T-helper 2 cell treated with Interferon-gamma antibody and Interleukin-4, amounts not matched to agents 5 μg/mL and 100 μg/mL, for 36 hours (primary cell): ENCODE results near the gene MMEL1.

Experiments used
- DNase-seq: peaks from one replicate; pipeline ENCODE4 v3.0.0; 2021; ENCODE audit warnings: low spot score
- H3K27ac Mint-ChIP-seq: one replicate; pipeline ENCODE4 v1.8.0; 2021; ENCODE audit warnings: mild to moderate bottlenecking, mixed read lengths
- H3K27me3 Mint-ChIP-seq: one replicate; pipeline ENCODE4 v1.8.0; 2021; ENCODE audit warnings: low read depth, mixed read lengths
- H3K36me3 Mint-ChIP-seq: one replicate; pipeline ENCODE4 v1.8.0; 2021; ENCODE audit warnings: low read depth, mixed read lengths
- H3K4me1 Mint-ChIP-seq: one replicate; pipeline ENCODE4 v1.8.0; 2021; ENCODE audit warnings: low read depth, mixed read lengths
- H3K4me3 Mint-ChIP-seq: one replicate; pipeline ENCODE4 v1.8.0; 2022; ENCODE audit warnings: mild to moderate bottlenecking, moderate library complexity, mixed read lengths
- H3K9me3 Mint-ChIP-seq: one replicate; pipeline ENCODE4 v1.8.0; 2021; ENCODE audit warnings: mixed read lengths

The MMEL1 gene

DNA sequence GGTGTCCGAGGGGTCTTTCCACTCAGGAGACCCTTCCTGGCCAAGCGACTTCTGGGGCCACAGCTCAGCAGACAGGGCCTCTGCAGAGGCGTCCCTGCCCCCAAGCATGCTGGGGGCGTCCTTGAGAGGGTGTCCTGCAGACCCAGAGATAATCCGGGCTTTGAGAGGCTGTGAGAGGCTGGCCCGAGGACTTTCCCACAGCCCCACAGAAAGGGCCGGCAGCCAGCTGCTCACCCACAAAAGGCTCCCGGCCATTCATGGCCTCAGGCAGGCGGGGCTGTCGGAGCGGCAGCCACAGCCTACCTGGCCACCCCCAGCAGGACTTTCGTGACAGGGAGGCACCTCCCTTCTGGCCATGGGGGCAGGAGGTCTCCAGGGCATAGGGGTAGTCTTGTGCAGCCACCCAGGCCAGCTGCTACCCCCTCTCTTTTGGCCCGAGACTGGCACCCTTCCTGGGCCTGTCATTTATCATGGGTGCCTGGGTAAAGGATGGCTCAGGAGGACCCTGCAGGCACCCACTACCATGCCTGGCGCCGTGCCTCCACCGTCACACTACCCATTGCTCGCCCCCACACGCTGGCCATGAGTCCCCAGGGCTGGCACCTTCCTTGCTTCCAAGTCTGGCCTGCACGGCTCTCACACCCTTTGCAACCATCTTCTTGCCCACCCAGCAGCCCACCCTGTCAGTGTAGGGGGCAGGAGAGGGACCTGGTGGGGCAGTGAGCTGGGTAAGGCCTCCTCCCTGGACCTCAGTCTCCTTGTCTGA lies 87.8 kb downstream of the MMEL1 start:
- peaks cover 7% of the 10 kb centered on the region for H3K27me3 Mint-ChIP-seq
- no peak overlapping the region for H3K27ac Mint-ChIP-seq
- H3K4me1 Mint-ChIP-seq: peaks cover 13% of the 10 kb centered on the region
- H3K36me3 Mint-ChIP-seq: peaks cover 2% of the 10 kb centered on the region
- no peak for DNase-seq
- H3K9me3 Mint-ChIP-seq: no peaks in the 10 kb centered on the region
- H3K4me3 Mint-ChIP-seq: no peak overlapping the region

DNA sequence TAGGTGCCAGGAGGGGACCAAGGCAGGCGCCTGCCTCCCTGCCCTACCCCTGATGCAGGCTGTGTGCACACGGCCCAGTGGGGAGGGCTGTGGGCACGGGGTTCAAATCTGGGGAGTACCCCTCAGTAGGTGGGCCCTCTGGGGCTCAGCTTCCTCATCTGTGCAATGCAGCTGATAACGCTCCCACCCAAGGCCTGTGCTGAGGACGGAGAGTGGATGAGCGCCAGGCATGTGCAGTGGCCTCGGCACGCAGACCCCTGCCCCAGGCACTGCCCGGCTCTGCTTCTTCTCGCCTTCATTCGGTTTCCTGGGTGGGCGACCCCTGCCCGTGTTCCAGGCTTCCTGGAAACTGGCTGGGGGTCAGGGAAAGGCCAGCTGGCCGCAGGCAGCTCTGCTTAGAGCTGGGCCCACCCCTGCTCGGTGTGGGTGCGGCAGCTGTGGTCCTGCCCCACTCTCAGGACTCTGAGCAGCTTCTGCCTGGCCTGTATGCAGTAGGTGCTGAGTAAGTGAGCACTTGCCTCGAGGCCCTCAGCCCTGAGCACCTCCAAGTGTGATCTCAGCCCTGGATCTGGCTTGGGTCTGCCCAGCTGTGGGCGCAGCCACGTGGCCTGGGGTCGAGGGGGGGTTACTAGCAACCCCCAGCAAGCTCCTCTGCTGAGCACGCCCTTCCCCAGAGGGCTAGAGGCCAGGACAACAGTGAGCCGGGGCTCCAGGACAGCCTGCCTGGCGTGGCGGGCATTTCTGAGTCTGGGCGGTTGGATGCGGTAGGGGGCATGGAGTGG lies 88.5 kb downstream of the MMEL1 start:
- Mint-ChIP-seq H3K9me3 (no peaks in the 10 kb centered on the region), H3K4me1 (peaks cover 11% of the 10 kb centered on the region), H3K4me3 (no peak overlapping the region), H3K27ac (no peak overlapping the region), H3K36me3 (no peaks in the 10 kb centered on the region), H3K27me3 (peaks cover 7% of the 10 kb centered on the region)
- DNase-seq: no peak

DNA sequence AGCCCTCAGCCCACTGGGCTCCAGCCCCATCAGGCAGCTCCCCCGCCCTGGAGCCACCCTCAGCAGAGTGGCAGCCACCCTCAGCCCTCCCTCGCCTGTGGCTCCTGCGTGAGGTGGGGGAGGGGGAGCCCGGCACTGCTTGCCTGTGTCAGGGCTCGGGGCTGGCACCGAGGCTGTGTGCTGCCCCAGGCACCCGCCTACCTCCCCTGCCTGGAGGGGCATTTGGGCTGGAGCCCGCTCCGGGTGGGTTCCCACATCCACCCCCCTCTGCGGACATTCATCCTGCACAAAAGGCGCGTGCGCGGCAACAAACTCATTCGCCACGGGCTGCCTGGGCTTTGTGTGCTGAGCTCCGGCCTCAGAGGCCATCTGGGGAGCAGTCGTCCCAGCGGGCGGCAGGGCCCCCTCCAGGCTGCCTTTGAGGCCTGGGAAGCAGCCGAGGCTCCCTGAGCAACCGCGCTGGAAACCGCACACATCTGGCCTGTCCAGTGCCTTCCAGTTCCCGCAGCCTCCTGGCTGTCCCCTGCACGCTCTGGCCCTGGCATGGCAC lies 89.2 kb downstream of the MMEL1 start:
- no peaks in the 10 kb centered on the region for H3K9me3 Mint-ChIP-seq
- H3K4me1 Mint-ChIP-seq: peaks cover 7% of the 10 kb centered on the region
- H3K27me3 Mint-ChIP-seq: peaks cover 7% of the 10 kb centered on the region
- H3K4me3 Mint-ChIP-seq: no peak overlapping the region
- H3K36me3 Mint-ChIP-seq: no peaks in the 10 kb centered on the region
- no peak for DNase-seq
- H3K27ac Mint-ChIP-seq: no peak overlapping the region

DNA sequence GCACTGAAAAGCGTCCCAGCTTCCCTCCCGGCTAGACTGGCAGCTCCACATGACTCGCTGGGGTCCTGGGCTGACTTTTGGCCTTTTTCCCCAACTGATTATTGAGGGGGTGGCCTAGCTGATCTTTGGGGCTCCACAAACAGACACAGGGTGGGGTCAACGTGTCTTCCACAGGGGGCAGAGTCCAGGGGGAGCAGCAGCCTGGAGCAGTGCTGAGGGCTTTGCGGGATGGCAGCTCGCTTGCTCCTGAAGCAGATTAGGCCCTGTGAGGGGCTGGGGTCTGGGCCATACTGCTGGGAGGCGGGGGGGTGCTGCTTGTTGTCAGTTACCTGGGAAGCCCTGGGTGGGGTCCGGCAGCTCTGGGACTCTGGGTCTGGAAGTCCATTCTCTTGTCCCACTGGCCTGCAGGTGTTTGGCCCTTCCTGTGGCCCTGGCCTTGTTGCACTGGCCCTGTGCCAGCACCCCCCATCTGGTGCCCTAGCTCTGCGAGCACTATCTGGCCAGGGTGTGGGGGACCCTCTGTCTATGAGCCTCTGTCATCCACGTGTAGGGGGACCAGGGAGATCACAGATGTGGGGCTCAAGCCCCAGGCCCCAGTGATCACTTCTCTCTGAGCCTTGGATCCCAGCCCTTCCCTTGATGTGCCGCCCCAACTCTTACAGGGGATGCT lies 90.4 kb downstream of the MMEL1 start:
- Mint-ChIP-seq H3K4me3 (no peak overlapping the region), H3K4me1 (no peaks in the 10 kb centered on the region), H3K27me3 (peaks cover 7% of the 10 kb centered on the region), H3K27ac (no peak overlapping the region), H3K36me3 (no peaks in the 10 kb centered on the region), H3K9me3 (no peaks in the 10 kb centered on the region)
- no peak for DNase-seq

GRCh38 chr1:2541619-2542245 lies 91.1 kb downstream of the MMEL1 start:
- Mint-ChIP-seq H3K27me3 (peaks cover 9% of the 10 kb centered on the region), H3K4me3 (no peak overlapping the region)

DNA sequence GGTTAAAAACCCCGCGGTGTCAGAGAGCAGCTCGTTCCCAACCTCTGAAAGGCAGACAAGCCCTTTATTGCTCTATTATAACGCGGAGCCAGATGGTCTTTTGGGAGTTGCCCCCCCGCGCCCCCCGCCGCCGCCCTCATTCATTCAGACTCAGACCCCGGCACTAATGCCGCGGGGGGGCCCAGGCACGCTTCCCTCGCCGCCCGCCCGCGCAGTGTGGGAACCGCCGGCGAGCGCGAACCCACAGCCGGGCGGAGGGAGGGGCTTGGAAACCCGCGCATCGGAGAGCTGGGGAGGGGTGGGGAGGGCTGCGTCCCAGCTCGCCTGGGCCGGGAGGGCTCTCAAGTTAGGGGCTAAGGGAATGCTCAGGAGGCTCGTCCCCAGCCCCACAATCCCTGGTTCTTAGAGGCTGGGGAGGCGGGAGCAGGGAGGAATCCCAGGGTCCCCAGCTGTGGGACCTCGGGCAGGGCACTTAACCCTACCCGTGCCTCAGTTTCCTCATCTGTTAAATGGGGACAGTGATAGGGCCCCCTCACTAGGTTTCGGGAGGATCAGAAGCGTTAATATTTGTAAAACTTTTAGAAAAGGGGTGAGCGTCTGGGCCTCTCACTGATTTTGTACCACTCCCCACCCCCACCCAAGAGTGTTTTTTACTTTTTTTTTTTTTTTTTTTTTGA lies 91.9 kb downstream of the MMEL1 start:
- Mint-ChIP-seq H3K27me3 (peaks cover 13% of the 10 kb centered on the region), H3K36me3 (no peaks in the 10 kb centered on the region), H3K9me3 (no peaks in the 10 kb centered on the region), H3K27ac (no peak overlapping the region), H3K4me1 (no peaks in the 10 kb centered on the region), H3K4me3 (no peak overlapping the region)
- no peak for DNase-seq

More at GRCh38 chr1:2541619-2542245, 91.1 kb downstream of the MMEL1 start:
- no peaks in the 10 kb centered on the region for H3K4me1 Mint-ChIP-seq
- DNase-seq: no peak
- no peaks in the 10 kb centered on the region for H3K9me3 Mint-ChIP-seq
- no peak overlapping the region for H3K27ac Mint-ChIP-seq
- H3K36me3 Mint-ChIP-seq: no peaks in the 10 kb centered on the region
